ENCODE measurements around the gene TMEM63A. TPM values are rescaled to one million over a fixed set of nuclear protein-coding genes. Genes with fewer than 3 reads are reported as not detected.

The TMEM63A gene
- 6.8 and 23.9 TPM in 2 replicates for total RNA-seq (2016; rRNA removed; fragmentation: Illumina TruSeq; extraction: Trizol)
- 8.4 and 11.8 TPM in 2 replicates for total RNA-seq (2016; cell fraction: cytosol; rRNA removed; fragmentation: Illumina TruSeq; extraction: Trizol; ENCODE audit: low read depth)
- 6.3 and 23.7 TPM in 2 replicates for total RNA-seq (2016; cell fraction: insoluble cytoplasmic fraction; rRNA removed; fragmentation: Illumina TruSeq; extraction: Trizol)
- 9.0 and 9.3 TPM in 2 replicates for total RNA-seq (2016; cell fraction: membrane; rRNA removed; fragmentation: Illumina TruSeq; extraction: Trizol)
- total RNA-seq (2016; cell fraction: nucleus; rRNA removed; fragmentation: Illumina TruSeq; extraction: Trizol) = 45.2 and 52.0 TPM in 2 replicates
- 53.3 and 68.4 TPM in 2 replicates for polyA plus RNA-seq (2011; rRNA removed)
- polyA plus RNA-seq (2011; cell fraction: cytosol; rRNA removed) = 12.0 and 12.6 TPM in 2 replicates
- polyA plus RNA-seq (2011; cell fraction: nucleus; rRNA removed) = 382 and 397 TPM in 2 replicates
- polyA plus RNA-seq (2012) = 27.8 and 32.4 TPM in 2 replicates
- 1.2 and 1.4 TPM in 2 replicates for polyA plus RNA-seq (2016; cell fraction: cytosol; fragmentation: Illumina TruSeq; extraction: Trizol; ENCODE audit: low read depth)
- polyA plus RNA-seq (2016; cell fraction: insoluble cytoplasmic fraction; fragmentation: Illumina TruSeq; extraction: Trizol; ENCODE audit: low read depth) = 5.6 and 6.1 TPM in 2 replicates
- polyA plus RNA-seq (2016; cell fraction: membrane; fragmentation: Illumina TruSeq; extraction: Trizol; ENCODE audit: low read depth) = 2.8 and 3.1 TPM in 2 replicates
- 77.1 and 87.3 TPM in 2 replicates for polyA plus RNA-seq (2016; cell fraction: nucleus; fragmentation: Illumina TruSeq; extraction: Trizol; ENCODE audit: insufficient read depth, low read depth)
- polyA minus RNA-seq (2011; rRNA and poly(A)+ RNA removed; ENCODE audit: low replicate concordance) = 69.8 and 79.8 TPM in 2 replicates
- 11.9 and 15.7 TPM in 2 replicates for polyA minus RNA-seq (2011; cell fraction: cytosol; rRNA and poly(A)+ RNA removed)
- polyA minus RNA-seq (2011; cell fraction: nucleus; rRNA and poly(A)+ RNA removed) = 124 and 138 TPM in 2 replicates
- percentile 72 among the genes with signal in this experiment for Bru-seq, nascent RNA
- BruChase-seq, experiment 1, labeled RNA remaining after a 6-hour chase = percentile 62 among the genes with signal in this experiment
- BruChase-seq, experiment 2, labeled RNA remaining after a 2-hour chase = percentile 72 among the genes with signal in this experiment
- long read RNA-seq, experiment 1, full-length matches to known transcripts = 3 of 7 reads
- long read RNA-seq, experiment 1, partial matches to known transcripts = 1 of 7 reads
- long read RNA-seq, experiment 1, other reads (novel, unspliced or antisense) = 3 of 7 reads
- long read RNA-seq, experiment 2, full-length matches to known transcripts = 10 of 41 reads
- long read RNA-seq, experiment 2, partial matches to known transcripts = 16 of 41 reads
- long read RNA-seq, experiment 2, other reads (novel, unspliced or antisense) = 15 of 41 reads

DNA sequence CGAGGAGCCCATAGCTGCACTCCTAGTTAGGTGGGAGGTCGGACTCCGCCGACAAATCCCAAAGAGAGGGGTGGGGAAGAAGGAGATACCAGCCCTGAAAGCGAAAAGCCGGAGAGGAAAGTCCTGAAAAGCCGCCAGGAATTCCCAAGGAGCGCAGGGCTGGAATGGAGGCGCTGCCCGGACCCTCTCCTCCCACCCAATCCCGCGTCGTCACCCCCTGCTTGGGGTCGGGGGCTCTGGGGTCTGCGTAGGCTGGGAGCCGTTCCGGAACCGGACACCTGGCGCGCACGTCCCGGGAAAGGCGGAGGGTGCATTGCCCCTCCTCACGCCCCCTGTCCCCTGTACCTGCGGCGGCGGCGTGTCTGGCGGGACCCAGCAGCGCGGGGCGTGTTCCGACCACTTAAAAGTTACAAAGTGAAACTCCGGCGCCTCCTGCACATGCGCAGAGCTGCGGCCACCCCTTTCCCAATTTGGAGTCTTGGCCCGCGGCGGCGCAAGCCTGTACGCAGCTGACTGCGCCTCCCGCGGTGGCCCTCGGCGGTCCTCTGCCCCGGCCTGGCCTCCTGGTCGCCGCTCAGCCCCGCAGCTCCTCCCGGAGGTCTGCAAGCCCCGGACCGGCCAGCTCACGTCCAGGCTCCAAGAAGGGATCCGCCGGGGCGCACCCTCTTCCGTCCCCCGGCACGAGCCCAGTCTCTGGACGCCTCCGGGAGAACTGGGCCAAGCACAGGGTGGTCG, at the start of gene TMEM63A:
TSS of gene TMEM63A (minus strand) at position 422 of the 735 bp plus-strand sequence. CDS start 4,800 bp downstream, outside the sequence.
- Histone ChIP-seq H2AFZ (ENCODE audit: low read length) (peak within 1 kb of the TSS; percentile 50), H3K27ac (ENCODE audit: extremely low read length, insufficient read depth, low read length) (peak within 1 kb of the TSS; percentile 80), H3K9ac (ENCODE audit: insufficient read depth, low read depth, low read length) (peak within 1 kb of the TSS; percentile 88), H3K36me3 (replicated peaks in 1 of 2; ENCODE audit: control insufficient read depth in 1 of 2, insufficient read depth in 2 of 2, low read length in 2 of 2) (peaks cover 0 to 4% of the 10 kb centered on the region in 2 experiments; a peak in 2 of 5 replicates), H3K4me1 (ENCODE audit: insufficient read depth, low read length) (peaks cover 73% of the 10 kb centered on the region), H4K20me1 (ENCODE audit: insufficient read depth, low read length) (peaks cover 19% of the 10 kb centered on the region), H3K27me3 (ENCODE audit: control insufficient read depth in 1 of 2, insufficient read depth in 2 of 2, low read length in 2 of 2) (no peaks in the 10 kb centered on the region; a peak in 1 of 5 replicates), H3K4me3 (replicated peaks in 1 of 3; ENCODE audit: insufficient read depth in 1 of 3, low read depth in 2 of 3, low read length in 3 of 3) (peak within 1 kb of the TSS; percentile 91 to 98 (median 93)), H3K9me3 (ENCODE audit: low read length) (no peaks in the 10 kb centered on the region), H3K4me2 (ENCODE audit: low read depth, low read length) (peak within 1 kb of the TSS; percentile 100), H3K79me2 (ENCODE audit: insufficient read depth, low read length) (peaks cover 37% of the 10 kb centered on the region)
- in situ Hi-C loops (cut with HindIII; ENCODE audit: extremely low pct_ligation_motif_present, low pct_unique_long_range_greater_than_20kb) (no loop called here), intact Hi-C loops (cut with micrococcal nuclease; ENCODE audit: unreplicated experiment) (loop anchor here (2.0 to 10.0 kb wide), 3 partner anchors 40 to 93 kb away; partner anchors contain the start of gene PYCR2)
- peak; percentile 82 for DNase-seq (ENCODE audit: low spot score)
- ATAC-seq = peak; percentile 79
- POLR2A ChIA-PET = interaction anchor here (0.6 to 4.6 kb wide), 13 partner anchors 8 to 229 kb away, joined by 3 to 42 read pairs (median 7); partner anchors contain the start of genes ENAH, EPHX1, H3-3A and LEFTY1
- 0% methylated on average over 21 of the region's 64 CpGs for WGBS (ENCODE audit: low lambda C conversion rate)
- BruUV-seq (replicated peaks) = no TSS peak
- CTCF ChIA-PET (ENCODE audit: low intra/inter-chr PET ratio, low total read pairs) = no interaction called here
- no peak for FAIRE-seq
- TF ChIP-seq, protein P1, sequence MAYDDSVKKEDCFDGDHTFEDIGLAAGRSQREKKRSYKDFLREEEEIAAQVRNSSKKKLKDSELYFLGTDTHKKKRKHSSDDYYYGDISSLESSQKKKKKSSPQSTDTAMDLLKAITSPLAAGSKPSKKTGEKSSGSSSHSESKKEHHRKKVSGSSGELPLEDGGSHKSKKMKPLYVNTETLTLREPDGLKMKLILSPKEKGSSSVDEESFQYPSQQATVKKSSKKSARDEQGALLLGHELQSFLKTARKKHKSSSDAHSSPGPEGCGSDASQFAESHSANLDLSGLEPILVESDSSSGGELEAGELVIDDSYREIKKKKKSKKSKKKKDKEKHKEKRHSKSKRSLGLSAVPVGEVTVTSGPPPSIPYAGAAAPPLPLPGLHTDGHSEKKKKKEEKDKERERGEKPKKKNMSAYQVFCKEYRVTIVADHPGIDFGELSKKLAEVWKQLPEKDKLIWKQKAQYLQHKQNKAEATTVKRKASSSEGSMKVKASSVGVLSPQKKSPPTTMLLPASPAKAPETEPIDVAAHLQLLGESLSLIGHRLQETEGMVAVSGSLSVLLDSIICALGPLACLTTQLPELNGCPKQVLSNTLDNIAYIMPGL (CRISPR knock-in tag; IDR thresholded peaks at IDR 0.05; ENCODE audit: borderline replicate concordance in 1 of 2, low read depth in 1 of 2) = peak; percentile 84 to 93; a peak in 3 of 4 replicates
- no peak for TF ChIP-seq ZNF703 (CRISPR knock-in tag; IDR thresholded peaks at IDR 0.05; ENCODE audit: borderline replicate concordance)
- no peak for TF ChIP-seq ZNF44 (CRISPR knock-in tag; IDR thresholded peaks at IDR 0.05)
- no peak; the same call in 1 of the 2 replicates for TF ChIP-seq EED (CRISPR knock-in tag; IDR thresholded peaks at IDR 0.05)
- peak; percentile 24; the same call in 1 of the 2 replicates for TF ChIP-seq ZNF614 (CRISPR knock-in tag; IDR thresholded peaks at IDR 0.05; ENCODE audit: borderline replicate concordance)
- no peak for TF ChIP-seq ZNF75D (CRISPR knock-in tag; IDR thresholded peaks at IDR 0.05; ENCODE audit: borderline replicate concordance)
- peak; percentile 61 for TF ChIP-seq ZNF564 (CRISPR knock-in tag; IDR thresholded peaks at IDR 0.05)
- TF ChIP-seq, protein P2, sequence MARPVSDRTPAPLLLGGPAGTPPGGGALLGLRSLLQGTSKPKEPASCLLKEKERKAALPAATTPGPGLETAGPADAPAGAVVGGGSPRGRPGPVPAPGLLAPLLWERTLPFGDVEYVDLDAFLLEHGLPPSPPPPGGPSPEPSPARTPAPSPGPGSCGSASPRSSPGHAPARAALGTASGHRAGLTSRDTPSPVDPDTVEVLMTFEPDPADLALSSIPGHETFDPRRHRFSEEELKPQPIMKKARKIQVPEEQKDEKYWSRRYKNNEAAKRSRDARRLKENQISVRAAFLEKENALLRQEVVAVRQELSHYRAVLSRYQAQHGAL (CRISPR knock-in tag; IDR thresholded peaks at IDR 0.05; ENCODE audit: not compliant biosample characterization) = peak; percentile 61
- no peak for TF ChIP-seq SOX5 (CRISPR knock-in tag; IDR thresholded peaks at IDR 0.05; ENCODE audit: borderline replicate concordance)
- TF ChIP-seq NONO (IDR thresholded peaks at IDR 0.05) = no peak
- peak; percentile 84 for TF ChIP-seq NONO (CRISPR knock-in tag; conservative IDR thresholded peaks at IDR 0.05)
- no peak for TF ChIP-seq STAT5B (CRISPR knock-in tag; IDR thresholded peaks at IDR 0.05)
- peak; percentile 61; the same call in 1 of the 2 replicates for TF ChIP-seq ZNF317 (CRISPR knock-in tag; IDR thresholded peaks at IDR 0.05)

Measured in HepG2 (cell line).